Measurements from ENCODE around the gene ZNF41. TPM values are rescaled to one million over a fixed set of nuclear protein-coding genes. Genes with fewer than 3 reads are reported as not detected.

ZNF41 gene
- total RNA-seq, 2 donors from 2014 or later, result 1.6 to 4.9 TPM

DNA sequence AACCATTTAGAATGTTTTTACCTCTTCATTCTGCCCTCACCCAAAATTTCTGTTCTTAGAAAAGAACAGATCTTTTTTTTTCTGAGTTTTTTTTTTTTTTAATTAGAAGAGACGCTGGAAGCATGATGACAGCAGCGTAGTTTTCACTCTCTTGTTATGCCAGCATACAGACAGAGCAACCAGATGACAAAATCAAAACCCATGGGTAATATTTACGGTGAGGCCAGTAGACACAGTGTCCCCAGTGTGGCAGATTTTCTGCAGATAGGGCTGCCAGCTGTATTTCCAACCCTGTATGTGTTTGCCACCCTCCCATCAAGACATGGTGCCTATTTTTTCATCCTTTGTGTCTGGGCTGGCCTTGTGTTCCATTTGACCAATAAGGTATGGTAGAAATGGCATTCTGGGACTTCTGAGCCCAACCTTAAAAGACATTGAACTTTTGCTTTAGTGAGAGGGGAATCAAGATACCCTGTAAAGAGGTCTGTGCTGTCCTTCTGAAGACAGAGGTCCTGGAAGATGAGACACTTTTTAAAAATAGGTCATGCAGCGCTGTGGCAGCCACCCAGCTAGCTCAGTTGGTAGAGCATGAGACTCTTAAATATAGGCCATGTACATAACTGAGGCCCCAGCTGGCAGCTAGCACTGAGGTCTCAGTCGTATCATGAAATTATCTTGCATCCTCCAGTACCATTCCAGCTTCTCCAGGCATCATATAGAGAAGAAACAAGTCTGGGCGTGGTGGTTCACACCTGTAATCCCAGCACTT, 6.7 kb upstream of the ZNF41 start:
- Histone ChIP-seq H3K4me1 (no peaks in the 10 kb centered on the region), H3K27me3 (no peaks in the 10 kb centered on the region), H3K27ac (no peak overlapping the region), H3K9me3 (no peaks in the 10 kb centered on the region), H3K4me3 (no peak overlapping the region), H3K36me3 (replicated peaks in 1 of 2; ENCODE audit: insufficient read depth in 1 of 2, low read depth in 2 of 2) (no peaks in the 10 kb centered on the region)
- TF ChIP-seq, protein P1, sequence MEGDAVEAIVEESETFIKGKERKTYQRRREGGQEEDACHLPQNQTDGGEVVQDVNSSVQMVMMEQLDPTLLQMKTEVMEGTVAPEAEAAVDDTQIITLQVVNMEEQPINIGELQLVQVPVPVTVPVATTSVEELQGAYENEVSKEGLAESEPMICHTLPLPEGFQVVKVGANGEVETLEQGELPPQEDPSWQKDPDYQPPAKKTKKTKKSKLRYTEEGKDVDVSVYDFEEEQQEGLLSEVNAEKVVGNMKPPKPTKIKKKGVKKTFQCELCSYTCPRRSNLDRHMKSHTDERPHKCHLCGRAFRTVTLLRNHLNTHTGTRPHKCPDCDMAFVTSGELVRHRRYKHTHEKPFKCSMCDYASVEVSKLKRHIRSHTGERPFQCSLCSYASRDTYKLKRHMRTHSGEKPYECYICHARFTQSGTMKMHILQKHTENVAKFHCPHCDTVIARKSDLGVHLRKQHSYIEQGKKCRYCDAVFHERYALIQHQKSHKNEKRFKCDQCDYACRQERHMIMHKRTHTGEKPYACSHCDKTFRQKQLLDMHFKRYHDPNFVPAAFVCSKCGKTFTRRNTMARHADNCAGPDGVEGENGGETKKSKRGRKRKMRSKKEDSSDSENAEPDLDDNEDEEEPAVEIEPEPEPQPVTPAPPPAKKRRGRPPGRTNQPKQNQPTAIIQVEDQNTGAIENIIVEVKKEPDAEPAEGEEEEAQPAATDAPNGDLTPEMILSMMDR (IDR thresholded peaks at IDR 0.05), result no peak
- no peak for TF ChIP-seq POLR2A (IDR thresholded peaks at IDR 0.05)
- ATAC-seq (no peak), DNase-seq (no peak)
- intact Hi-C loops (cut with DNase I), result no loop called here
- 88 to 97% methylated on average over 3 to 6 of the region's 6 CpGs for WGBS, 2 donors

DNA sequence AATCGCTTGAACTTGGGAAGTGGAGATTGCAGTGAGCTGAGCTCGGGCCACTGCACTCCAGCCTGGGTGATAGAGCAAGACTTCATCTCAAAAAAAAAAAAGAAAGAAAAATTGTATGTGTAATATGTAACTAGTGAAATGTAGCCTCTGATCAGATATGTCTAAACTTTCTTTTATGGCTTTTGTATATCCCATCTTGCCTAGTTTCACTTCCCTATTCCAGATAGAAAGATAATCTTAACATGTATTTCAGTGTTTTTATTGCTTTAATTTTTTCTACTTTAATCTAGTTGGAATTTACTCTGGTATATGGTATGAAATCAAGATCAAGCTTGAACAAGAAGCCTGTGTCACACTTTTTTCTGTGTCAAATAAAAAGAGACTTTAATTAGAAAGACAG, 1.9 kb upstream of the ZNF41 start:
- H3K36me3 ChIP-seq (replicated peaks in 1 of 2; ENCODE audit: insufficient read depth in 1 of 2, low read depth in 2 of 2), result no peaks in the 10 kb centered on the region
- ATAC-seq, result no peak
- no peak overlapping the region for H3K4me3 ChIP-seq
- no peaks in the 10 kb centered on the region for H3K9me3 ChIP-seq
- TF ChIP-seq, protein P1 (IDR thresholded peaks at IDR 0.05), result no peak
- TF ChIP-seq POLR2A (IDR thresholded peaks at IDR 0.05), result no peak
- DNase-seq, result no peak
- no peaks in the 10 kb centered on the region for H3K27me3 ChIP-seq
- WGBS, 2 donors, result 72% methylated on average over 2 of the region's 2 CpGs; no CpG with 5 or more reads in 1 of the 2 donors
- no peak overlapping the region for H3K27ac ChIP-seq
- intact Hi-C loops (cut with DNase I), result no loop called here
- peaks cover 9% of the 10 kb centered on the region for H3K4me1 ChIP-seq

DNA sequence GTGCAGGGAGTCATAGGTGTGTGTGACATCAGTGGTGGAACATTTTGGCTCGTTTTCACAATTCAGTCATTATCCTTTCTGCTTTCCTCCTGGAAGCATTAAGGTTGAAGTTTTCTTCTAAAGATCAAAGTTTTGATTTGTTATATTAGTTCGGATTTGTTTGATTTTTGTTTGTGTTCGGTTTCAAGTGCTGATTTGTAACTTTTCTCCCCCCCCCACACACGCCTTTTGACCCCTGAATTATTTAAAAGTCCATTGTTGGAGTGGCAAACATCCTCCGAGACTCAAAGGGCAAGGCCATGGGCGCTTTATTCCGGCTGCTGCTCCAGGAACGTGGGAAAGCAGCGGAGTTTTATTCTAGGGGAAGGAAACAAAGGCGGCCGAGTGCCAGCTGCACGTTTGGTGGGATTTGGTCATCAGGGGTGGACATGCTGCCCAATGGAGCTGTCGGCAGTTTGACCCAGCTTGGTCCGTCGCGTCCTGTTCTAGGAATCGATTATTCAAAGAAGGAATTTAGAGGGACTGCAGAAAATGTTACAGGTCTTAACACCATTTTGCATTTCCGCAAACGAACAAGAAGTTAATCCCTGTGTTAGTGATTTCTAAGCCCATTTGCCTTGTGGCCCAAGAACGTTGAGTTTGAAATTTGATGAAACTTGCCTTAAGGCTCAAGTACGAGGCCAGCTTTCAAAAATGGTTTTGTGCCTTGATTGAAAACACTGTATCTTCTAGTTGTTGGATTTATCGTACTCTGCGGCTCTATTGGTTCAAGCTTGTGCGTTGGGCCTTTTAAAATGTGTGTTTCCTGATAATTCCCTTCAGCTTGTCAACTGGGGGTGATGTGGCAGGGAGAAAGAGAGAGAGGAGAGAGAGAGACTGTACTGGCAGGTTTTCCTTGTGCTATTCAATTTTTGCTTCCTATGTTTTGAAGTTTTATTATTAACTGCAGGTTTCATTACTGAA, 565 bp upstream of the ZNF41 start:
- DNase-seq (peak; percentile 14 to 27 (median 20)), ATAC-seq (no peak)
- intact Hi-C loops (cut with DNase I), result no loop called here
- H3K27ac ChIP-seq, result peak overlapping the region; percentile 86 to 96 (median 90)
- 0% methylated on average over 19 to 24 of the region's 24 CpGs for WGBS, 2 donors
- no peaks in the 10 kb centered on the region for H3K9me3 ChIP-seq
- peaks cover 9% of the 10 kb centered on the region for H3K4me1 ChIP-seq
- H3K4me3 ChIP-seq, result peak overlapping the region; percentile 48 to 54
- no peak for TF ChIP-seq POLR2A (IDR thresholded peaks at IDR 0.05)
- TF ChIP-seq, protein P1 (IDR thresholded peaks at IDR 0.05), result no peak
- H3K27me3 ChIP-seq, result no peaks in the 10 kb centered on the region
- H3K36me3 ChIP-seq (replicated peaks in 1 of 2; ENCODE audit: insufficient read depth in 1 of 2, low read depth in 2 of 2), result no peaks in the 10 kb centered on the region

DNA sequence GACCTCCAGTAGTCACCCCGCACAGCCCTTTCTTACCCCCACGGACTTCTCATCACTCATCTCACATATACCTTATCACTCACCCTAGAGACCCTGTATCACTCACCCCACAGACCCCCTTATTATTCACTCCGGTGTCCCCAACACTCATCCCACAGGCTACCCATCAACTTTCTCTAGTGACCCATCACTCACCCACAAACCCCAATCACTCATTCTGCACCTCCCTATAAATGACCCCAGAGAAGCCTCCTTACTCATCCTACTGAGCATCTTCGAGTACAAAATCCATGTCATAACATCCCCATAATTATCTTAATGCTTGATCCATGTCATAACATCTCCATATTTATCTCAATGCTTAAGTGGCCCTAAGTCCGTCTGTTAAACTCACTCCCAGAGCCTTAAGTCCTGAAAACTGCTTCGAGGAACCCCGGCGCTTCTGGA, 934 bp downstream of the ZNF41 start:
- ATAC-seq, result no peak
- WGBS, 2 donors, result 18 to 28% methylated on average over 4 to 5 of the region's 8 CpGs
- H3K27me3 ChIP-seq, result no peaks in the 10 kb centered on the region
- no peak for DNase-seq
- peaks cover 9% of the 10 kb centered on the region for H3K4me1 ChIP-seq
- peak overlapping the region in 2 of 4 donors; percentile 89 to 96 for H3K27ac ChIP-seq
- H3K9me3 ChIP-seq, result no peaks in the 10 kb centered on the region
- H3K4me3 ChIP-seq, result peak overlapping the region in 1 of 2 donors; percentile 48
- TF ChIP-seq POLR2A (IDR thresholded peaks at IDR 0.05), result no peak
- TF ChIP-seq, protein P1 (IDR thresholded peaks at IDR 0.05), result no peak
- intact Hi-C loops (cut with DNase I), result no loop called here
- H3K36me3 ChIP-seq (replicated peaks in 1 of 2; ENCODE audit: insufficient read depth in 1 of 2, low read depth in 2 of 2), result no peaks in the 10 kb centered on the region
